ENCODE results near the gene S100A7. TPM values are rescaled to one million over a fixed set of nuclear protein-coding genes. Genes with fewer than 3 reads are reported as not detected.
A peak's percentile ranks its signal among the peaks of the same experiment; 100 is the strongest.

The S100A7 gene
- total RNA-seq, 2 experiments from 2014 or later: not detected

DNA sequence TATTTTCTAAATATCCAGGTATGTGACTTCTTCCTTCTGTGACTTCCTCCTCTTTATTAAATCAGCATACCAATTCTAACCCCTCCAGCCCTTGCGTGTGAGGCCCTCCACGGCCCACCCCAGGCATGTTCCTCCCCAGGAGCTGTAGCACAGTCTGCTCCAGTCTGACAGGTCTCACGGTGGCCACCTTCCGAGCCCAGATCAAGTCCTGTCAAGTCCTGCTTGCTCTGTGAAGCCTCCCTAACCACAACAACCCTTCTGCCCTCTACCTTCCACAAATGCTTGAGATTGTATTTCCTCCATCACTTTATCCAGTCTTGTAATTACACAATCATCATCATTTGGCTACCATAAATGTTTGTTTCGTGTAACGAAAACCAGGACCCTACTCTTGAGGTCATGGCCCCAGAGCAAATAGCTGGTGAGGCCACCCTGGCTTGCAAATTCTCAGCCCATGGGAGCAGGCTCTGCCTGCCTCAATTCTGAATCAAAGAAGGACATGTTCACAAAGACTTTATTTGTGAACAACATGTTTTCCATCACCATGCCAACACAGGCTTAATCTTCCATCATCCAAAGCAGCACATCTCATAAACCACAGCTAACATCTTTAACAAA is 33.0 kb upstream of the S100A7 start:
- DNase-seq: no peak
- Mint-ChIP-seq H3K27me3 (peaks cover 16% of the 10 kb centered on the region), H3K4me3 (no peak overlapping the region), H3K4me1 (ENCODE audit: low read depth) (no peaks in the 10 kb centered on the region), H3K36me3 (no peaks in the 10 kb centered on the region), H3K9me3 (no peaks in the 10 kb centered on the region), H3K27ac (no peak overlapping the region)
- intact Hi-C loops (cut with micrococcal nuclease): no loop called here
- ChIA-PET POLR2A (no interaction called here), CTCF (interaction anchor here (1.3 to 5.8 kb wide), 7 partner anchors 11 to 139 kb away, joined by 5 to 186 read pairs (median 15); partner anchors contain the start of gene S100A9)

DNA sequence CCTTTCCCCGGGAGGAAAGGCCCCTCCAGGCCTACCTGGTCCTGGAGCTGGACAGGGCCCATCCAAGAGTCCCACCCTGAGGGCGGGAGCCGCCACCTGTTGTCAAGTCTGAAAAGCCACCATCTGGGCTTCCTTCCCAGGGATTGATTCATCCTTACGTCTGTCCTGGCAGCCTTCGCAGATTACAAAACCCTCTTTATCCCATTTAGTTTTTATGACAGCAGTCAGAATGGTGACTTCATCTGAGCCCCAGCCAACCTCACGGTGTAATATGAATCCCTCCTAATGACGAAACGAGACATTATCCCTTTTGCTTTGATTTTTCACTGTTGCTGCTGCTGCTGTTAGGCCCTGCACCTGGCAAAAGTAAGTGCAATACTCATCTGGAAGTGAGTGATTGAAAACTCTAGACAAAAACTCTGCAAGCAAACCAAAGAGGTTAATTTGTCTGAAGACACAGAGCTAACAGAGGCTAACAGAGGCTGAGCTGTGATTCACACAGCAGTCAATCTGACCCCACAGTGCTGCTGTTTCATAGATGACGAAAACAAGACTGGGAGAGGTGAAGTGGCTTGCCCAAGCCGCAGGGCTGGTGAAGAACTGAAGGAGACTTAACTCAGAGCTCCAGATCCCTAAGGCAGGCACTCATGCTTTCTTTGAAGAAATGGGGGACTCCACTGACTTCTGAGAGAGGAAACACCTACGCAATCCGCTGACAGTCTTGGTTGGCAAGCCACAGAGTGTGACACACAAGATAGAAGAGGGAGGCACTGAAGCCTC is 30.0 kb upstream of the S100A7 start:
- Mint-ChIP-seq H3K9me3 (no peaks in the 10 kb centered on the region), H3K27ac (no peak overlapping the region), H3K4me3 (no peak overlapping the region), H3K27me3 (peaks cover 13% of the 10 kb centered on the region), H3K36me3 (no peaks in the 10 kb centered on the region), H3K4me1 (ENCODE audit: low read depth) (no peaks in the 10 kb centered on the region)
- DNase-seq: peak; percentile 16
- CTCF ChIA-PET: interaction anchor here (2.8 kb wide), 1 partner anchor 138 kb away, joined by 10 read pairs; no protein-coding TSS in a partner anchor
- intact Hi-C loops (cut with micrococcal nuclease): no loop called here
- POLR2A ChIA-PET: no interaction called here

DNA sequence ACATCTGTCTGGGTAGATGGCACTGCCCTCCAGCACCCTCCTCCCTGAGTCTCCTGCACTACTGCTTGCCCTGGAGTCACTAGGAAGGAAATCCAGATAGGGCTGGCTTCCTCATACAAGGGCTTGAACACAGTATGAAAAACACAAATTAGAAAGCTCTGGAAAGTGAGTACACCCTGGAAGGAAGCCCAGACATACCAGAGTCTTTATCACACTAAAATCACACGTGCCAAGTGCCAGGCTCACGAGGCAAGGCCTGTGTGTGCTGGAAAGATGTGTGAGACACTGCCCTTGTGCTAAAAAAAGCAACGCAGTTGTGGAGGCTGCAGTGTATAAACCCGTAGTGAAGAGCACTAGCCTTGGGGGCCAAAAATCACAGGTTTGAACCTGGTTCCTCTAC is 28.3 kb upstream of the S100A7 start:
- Mint-ChIP-seq H3K27ac (no peak overlapping the region), H3K9me3 (no peaks in the 10 kb centered on the region), H3K4me3 (no peak overlapping the region), H3K36me3 (no peaks in the 10 kb centered on the region), H3K4me1 (ENCODE audit: low read depth) (no peaks in the 10 kb centered on the region), H3K27me3 (peaks cover 21% of the 10 kb centered on the region)
- intact Hi-C loops (cut with micrococcal nuclease): no loop called here
- no peak for DNase-seq
- CTCF ChIA-PET: interaction anchor here (1.1 kb wide), 1 partner anchor 136 kb away, joined by 3 read pairs; no protein-coding TSS in a partner anchor
- POLR2A ChIA-PET: no interaction called here

DNA sequence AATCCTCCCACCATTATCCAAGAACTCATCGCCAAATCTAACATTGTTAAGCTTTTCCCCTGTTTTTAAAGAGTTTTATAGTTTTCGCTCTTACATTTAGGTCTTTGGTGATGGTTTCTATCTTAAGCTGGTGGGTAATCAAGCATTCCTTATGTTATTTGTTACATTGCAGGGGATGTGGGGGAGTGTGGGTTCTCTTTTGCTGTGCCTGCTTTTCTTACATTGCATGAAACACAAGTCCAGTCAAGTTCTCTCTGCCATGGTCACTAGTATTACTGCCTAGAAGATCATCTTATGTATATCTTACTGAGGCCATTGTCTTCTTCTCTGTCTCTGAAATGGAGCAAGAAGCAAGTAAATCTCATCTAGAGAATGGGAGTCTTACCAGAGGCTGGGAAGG is 27.3 kb upstream of the S100A7 start:
- Mint-ChIP-seq H3K4me3 (no peak overlapping the region), H3K36me3 (no peaks in the 10 kb centered on the region), H3K4me1 (ENCODE audit: low read depth) (no peaks in the 10 kb centered on the region), H3K27ac (no peak overlapping the region), H3K9me3 (no peaks in the 10 kb centered on the region), H3K27me3 (peaks cover 25% of the 10 kb centered on the region)
- CTCF ChIA-PET: interaction anchor here (1.1 kb wide), 2 partner anchors 22 to 135 kb away, joined by 3 to 4 read pairs; no protein-coding TSS in a partner anchor
- intact Hi-C loops (cut with micrococcal nuclease): no loop called here
- no peak for DNase-seq
- POLR2A ChIA-PET: no interaction called here

DNA sequence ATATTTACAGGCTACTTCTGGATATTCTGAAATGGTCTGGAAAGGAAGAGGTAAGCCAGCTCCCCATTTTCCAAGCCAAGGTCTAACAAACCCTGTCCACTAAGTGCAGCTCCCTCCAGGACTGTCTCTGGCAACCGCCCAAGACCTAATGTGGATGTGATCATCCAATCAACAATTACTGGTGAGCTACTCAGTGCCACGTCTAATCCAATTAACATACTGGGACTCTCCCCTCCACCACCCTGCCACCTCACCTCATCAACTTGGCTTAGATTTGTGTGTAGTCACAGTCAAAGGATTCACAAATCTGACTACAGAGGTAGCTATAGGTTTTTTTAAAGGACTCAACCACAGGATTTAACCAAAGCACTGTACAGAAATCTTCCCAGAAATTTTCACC is 25.4 kb upstream of the S100A7 start:
- Mint-ChIP-seq H3K4me3 (no peak overlapping the region), H3K36me3 (no peaks in the 10 kb centered on the region), H3K9me3 (no peaks in the 10 kb centered on the region), H3K27ac (no peak overlapping the region), H3K4me1 (ENCODE audit: low read depth) (no peaks in the 10 kb centered on the region), H3K27me3 (peaks cover 31% of the 10 kb centered on the region)
- intact Hi-C loops (cut with micrococcal nuclease): no loop called here
- ChIA-PET POLR2A (no interaction called here), CTCF (interaction anchor here (2.9 kb wide), 1 partner anchor 10 kb away, joined by 19 read pairs; no protein-coding TSS in a partner anchor)
- no peak for DNase-seq

DNA sequence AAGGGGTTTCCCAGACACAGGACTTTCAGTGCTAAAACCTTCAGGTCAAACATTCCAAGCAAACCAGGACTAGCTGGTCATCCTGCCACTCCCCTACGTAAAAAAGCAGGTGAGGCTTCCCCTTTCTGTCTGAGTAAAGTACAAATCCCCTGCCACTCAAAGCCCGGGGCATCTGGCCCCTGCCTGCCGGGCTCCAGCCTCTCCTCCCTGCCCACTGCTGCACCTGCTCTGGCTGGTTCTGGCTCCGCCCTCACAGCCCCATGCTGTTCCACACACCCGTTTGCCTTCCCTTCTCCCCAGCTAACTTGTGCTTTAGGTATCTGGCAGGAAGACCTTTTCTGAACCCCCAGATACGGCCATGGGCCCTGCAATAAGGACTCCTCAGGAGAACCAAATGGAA is 23.3 kb upstream of the S100A7 start:
- ChIA-PET POLR2A (no interaction called here), CTCF (interaction anchor here (2.9 kb wide), 1 partner anchor 12 kb away, joined by 19 read pairs; no protein-coding TSS in a partner anchor)
- Mint-ChIP-seq H3K27me3 (peaks cover 32% of the 10 kb centered on the region), H3K4me1 (ENCODE audit: low read depth) (no peaks in the 10 kb centered on the region), H3K4me3 (no peak overlapping the region), H3K9me3 (no peaks in the 10 kb centered on the region), H3K36me3 (no peaks in the 10 kb centered on the region), H3K27ac (no peak overlapping the region)
- intact Hi-C loops (cut with micrococcal nuclease): no loop called here
- DNase-seq: no peak

DNA sequence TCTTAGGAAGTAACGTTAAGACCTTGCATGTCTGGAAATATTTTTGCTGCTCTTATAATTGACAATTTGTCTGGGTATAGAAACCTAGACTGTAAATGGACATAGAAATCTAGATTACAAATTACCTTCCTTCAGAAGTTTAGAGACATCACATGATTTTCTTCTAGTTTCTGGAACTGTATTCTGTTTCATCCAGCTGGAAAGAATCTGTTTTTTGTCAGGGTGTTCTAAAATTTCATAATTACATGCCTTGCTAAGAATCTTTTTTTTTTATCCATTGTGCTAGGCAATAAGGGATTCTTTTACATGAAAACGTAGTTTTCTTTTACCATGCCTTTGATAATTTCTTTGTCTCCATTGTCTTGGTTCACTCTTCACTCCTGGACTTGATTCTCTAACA is 20.7 kb upstream of the S100A7 start:
- Mint-ChIP-seq H3K4me3 (no peak overlapping the region), H3K4me1 (ENCODE audit: low read depth) (no peaks in the 10 kb centered on the region), H3K27me3 (peaks cover 28% of the 10 kb centered on the region), H3K27ac (no peak overlapping the region), H3K36me3 (no peaks in the 10 kb centered on the region), H3K9me3 (no peaks in the 10 kb centered on the region)
- intact Hi-C loops (cut with micrococcal nuclease): no loop called here
- POLR2A ChIA-PET: no interaction called here
- CTCF ChIA-PET: interaction anchor here (0.8 kb wide), 1 partner anchor 194 kb away, joined by 5 read pairs; no protein-coding TSS in a partner anchor
- DNase-seq: no peak

DNA sequence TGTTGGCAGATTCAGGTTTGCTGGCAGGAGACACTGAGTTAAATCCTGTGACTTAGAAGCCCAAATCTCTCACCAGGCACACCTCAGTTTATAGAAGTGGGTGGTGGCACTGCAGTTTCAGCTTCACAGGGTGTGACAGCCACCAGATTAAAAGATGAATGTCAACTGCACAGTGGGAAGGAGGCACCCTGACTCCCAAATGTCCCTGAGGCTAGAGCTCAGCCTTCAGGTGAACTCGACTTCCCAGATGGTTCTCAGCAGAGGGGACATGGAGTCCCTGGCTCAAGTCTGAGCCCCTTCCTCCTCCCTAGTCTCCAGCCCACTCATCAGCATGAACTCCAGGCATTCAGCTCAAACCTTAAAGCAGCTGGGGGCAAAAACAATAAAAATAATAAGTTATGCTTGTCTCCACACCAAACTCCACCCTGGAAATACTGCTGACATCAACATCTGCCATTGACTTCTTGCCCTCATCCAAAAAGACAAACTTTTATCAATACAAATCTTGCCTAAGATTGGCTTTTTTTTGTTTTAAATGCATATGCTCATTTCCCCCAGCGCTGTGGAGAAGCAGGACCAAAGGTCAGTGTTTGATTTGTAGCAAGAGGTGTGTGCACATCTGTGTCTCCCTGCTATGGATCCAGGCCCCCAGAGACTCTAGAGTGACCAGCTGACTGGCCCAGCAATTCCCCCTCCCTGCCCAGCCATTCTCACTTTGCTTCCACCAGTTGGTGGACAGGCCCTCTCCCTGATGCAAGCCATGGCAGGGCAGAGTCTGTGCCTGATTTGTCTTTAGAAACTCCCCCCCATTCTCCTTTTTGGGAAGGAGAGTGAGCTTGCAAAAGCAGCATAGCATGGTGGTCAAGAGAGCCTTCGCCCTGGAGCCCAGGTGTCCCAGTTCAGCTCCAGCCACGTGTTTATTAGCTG is 18.5 kb upstream of the S100A7 start:
- Mint-ChIP-seq H3K36me3 (no peaks in the 10 kb centered on the region), H3K9me3 (no peaks in the 10 kb centered on the region), H3K4me3 (no peak overlapping the region), H3K27me3 (peaks cover 21% of the 10 kb centered on the region), H3K4me1 (ENCODE audit: low read depth) (no peaks in the 10 kb centered on the region), H3K27ac (no peak overlapping the region)
- ChIA-PET POLR2A (no interaction called here), CTCF (interaction anchor here (0.8 to 2.0 kb wide), 3 partner anchors 13 to 124 kb away, joined by 4 to 9 read pairs (median 7); no protein-coding TSS in a partner anchor)
- no peak for DNase-seq
- intact Hi-C loops (cut with micrococcal nuclease): no loop called here

DNA sequence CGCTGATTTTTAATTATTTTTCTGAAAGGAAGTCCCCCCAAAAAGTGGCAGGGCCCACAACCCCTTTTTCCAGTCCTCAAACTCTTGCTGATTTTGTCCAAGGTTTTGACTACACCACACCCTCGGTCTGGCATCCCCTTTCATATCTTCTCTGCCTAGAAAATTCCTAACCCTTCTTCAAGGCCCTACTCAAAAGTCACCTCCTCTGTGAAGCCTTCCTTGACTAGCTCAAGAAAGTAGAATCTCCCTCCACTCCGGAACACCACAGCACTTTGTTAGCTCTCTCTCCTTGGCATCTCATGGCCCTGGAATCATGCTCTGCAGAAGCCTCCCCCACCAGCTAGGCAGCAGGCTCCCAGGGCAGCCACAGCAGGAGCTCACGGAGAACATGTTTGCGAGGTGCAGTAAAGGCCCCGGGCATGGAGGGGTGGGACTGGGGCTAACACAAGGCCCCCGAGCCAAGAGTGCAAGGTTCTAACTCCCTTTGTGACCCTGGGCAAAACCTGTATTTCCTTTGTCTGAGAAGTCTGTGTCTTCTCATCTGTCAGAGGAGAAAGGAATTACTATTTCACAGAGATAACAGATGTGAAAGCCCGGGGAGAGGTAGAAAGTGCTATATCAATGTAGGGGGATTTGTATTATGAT is 17.7 kb upstream of the S100A7 start:
- DNase-seq: no peak
- intact Hi-C loops (cut with micrococcal nuclease): no loop called here
- H3K4me1 Mint-ChIP-seq (ENCODE audit: low read depth): no peaks in the 10 kb centered on the region
- H3K27me3 Mint-ChIP-seq: peaks cover 20% of the 10 kb centered on the region
- H3K36me3 Mint-ChIP-seq: no peaks in the 10 kb centered on the region
- H3K4me3 Mint-ChIP-seq: no peak overlapping the region
- no peak overlapping the region for H3K27ac Mint-ChIP-seq
- POLR2A ChIA-PET: no interaction called here
- CTCF ChIA-PET: interaction anchor here (1.4 to 2.0 kb wide), 2 partner anchors 12 to 126 kb away, joined by 3 to 9 read pairs; no protein-coding TSS in a partner anchor
- no peaks in the 10 kb centered on the region for H3K9me3 Mint-ChIP-seq

DNA sequence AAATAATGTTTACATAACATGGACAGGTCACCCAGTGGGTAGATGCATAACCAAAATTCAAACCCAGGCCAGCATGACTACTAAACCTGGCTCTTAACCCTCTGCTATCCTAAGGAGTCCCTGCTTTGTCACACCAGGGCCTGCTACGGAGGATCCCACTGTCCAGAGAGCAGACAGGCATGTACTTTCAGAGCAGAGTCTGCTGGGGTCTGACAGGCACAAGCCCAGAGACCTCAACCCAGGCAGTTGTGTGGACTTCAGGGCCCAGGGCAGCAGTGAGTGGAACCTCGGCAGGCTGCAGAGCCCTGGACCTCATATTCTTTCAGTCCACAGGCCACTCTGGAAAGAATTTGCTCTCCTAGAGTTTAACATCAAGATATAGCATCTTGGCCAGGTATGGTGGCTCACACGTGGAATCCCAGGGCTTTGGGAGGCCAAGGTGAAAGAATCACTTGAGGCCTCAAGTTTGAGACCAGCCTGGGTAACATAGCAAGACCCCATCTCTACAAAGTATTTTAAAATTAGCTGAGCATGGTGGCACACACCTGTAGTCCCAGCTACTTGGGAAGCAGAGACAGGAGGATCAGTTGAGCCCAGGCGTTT is 16.1 kb upstream of the S100A7 start:
- intact Hi-C loops (cut with micrococcal nuclease): no loop called here
- Mint-ChIP-seq H3K27ac (no peak overlapping the region), H3K36me3 (peaks cover 3% of the 10 kb centered on the region), H3K27me3 (peaks cover 14% of the 10 kb centered on the region), H3K9me3 (peaks cover 15% of the 10 kb centered on the region), H3K4me1 (ENCODE audit: low read depth) (no peaks in the 10 kb centered on the region), H3K4me3 (no peak overlapping the region)
- DNase-seq: no peak
- ChIA-PET POLR2A (no interaction called here), CTCF (interaction anchor here (1.4 kb wide), 1 partner anchor 124 kb away, joined by 3 read pairs; no protein-coding TSS in a partner anchor)

DNA sequence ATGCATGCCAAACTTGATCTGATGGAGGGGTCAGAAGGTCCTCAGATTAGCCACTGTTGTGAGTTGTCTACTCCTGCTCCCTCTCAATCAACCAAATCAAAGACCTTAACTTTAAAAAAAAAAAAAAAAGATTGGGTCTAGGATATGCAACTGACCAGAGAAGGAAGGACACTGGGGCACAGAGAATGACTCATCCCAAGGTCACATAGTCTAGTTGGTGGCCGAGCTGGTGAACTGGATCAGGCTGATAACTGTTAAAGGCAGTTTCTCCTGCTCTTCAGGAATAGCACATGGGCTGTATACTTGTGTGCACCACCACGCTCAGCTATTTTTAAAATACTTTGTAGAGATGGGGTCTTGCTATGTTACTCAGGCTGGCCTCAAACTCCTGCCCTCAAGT is 14.8 kb upstream of the S100A7 start:
- Mint-ChIP-seq H3K9me3 (peaks cover 17% of the 10 kb centered on the region), H3K27ac (no peak overlapping the region), H3K4me1 (ENCODE audit: low read depth) (no peaks in the 10 kb centered on the region), H3K27me3 (peaks cover 14% of the 10 kb centered on the region), H3K4me3 (no peak overlapping the region), H3K36me3 (peaks cover 3% of the 10 kb centered on the region)
- DNase-seq: no peak
- ChIA-PET POLR2A (no interaction called here), CTCF (no interaction called here)
- intact Hi-C loops (cut with micrococcal nuclease): no loop called here

All from activated CD4-positive, alpha-beta memory T cell treated with anti-CD3 and anti-CD28 coated beads for 36 hours (primary cell).